AG09309 (cell line): ENCODE data around the gene HOXA11.
A peak's percentile ranks its signal among the peaks of the same experiment; 100 is the strongest.

ENCODE experiments used
- DNase-seq: peaks from one replicate; pipeline ENCODE4 v3.0.0-alpha.2; 2010; ENCODE audit warnings: low read depth
- H3K4me3 ChIP-seq: 2 replicates; pipeline ENCODE4 v1.5.1; 2011; ENCODE audit warnings: mild to moderate bottlenecking, low read depth, low read length, moderate library complexity; ENCODE audit not compliant: control insufficient read depth
- CTCF ChIP-seq: IDR thresholded peaks from 2 replicates; pipeline ENCODE4 v1.5.1; 2011; ENCODE audit warnings: mild to moderate bottlenecking, low read depth, low read length, inconsistent platforms; ENCODE audit not compliant: insufficient read depth, control insufficient read depth; ENCODE audit errors: missing control alignments

The HOXA11 gene

GRCh38 chr7:27185013-27185853 lies at the start of gene HOXA11:
HOXA11 (minus strand) TSS chr7:27185232; CDS start chr7:27185144, 88 bp downstream.
- TF ChIP-seq CTCF, result no peak
- peak within 1 kb of the TSS; percentile 98 for H3K4me3 ChIP-seq
- peak; percentile 98 for DNase-seq

DNA sequence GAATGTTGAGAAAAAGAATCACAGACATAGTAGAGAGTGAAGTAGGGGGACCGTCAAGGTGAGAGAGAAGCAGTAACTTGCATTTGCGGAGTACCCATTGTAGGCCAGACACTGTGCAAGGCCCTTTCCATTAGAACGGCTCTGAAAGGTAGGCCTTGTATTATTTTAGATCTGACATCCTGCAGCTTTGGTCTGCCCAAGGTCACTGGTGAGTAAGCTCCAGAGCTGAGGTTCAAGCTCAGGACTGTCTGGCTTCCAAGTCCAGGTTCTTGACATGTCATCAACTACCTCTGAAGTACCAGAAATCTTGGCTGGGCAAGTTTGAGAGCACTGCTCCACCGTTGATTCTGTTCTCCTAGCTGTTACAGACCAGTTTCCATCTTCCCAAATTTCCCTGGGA lies 44.4 kb upstream of the HOXA11 start:
- no peak for TF ChIP-seq CTCF
- DNase-seq, result no peak
- H3K4me3 ChIP-seq, result no peak overlapping the region

DNA sequence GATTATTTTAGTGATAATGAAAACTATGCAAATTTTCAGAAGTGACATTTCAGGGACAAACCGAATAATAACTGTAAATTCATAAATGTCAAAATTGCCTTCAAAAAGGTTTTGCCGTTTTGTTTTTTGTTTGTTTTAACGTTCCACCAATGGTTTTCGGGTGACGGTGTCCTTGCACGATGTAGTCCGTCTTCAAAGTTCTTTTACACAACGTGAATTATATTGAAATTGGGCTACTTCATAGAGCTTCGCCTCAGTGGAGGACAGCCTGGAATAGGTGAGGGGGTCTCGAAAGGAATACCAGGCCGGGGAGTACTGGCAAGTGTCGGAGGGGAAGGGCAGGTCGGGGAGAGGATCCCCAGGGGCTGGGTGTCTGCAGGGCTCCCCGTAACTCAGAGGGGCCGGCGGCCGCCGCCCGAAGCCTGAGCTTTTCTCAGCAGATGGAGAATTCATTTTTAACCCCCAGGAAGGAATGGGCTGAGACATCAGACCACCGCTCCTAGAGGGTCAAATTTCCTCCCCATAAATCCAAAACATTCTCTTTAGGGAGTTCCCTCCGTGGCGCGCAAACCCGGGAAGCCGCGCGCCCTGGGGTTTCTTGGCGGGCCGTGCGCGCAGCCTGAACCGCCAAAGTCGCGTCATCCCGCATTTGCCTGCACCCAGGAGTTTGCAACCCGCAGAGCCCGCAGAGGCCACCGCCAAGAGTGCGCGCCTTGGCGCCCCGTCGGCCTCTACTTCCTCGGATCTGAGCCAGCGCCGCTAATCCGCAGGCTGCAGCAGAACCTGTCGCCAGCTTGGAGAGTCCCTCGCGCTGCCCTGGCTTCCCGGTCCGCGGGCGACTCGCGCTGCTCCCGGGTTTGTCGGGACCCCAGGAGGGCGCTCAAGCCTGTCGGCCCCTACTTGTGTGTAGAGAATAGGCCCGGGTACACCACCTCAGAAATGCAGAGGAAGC lies 40.2 kb upstream of the HOXA11 start:
- no peak overlapping the region for H3K4me3 ChIP-seq
- no peak for DNase-seq
- TF ChIP-seq CTCF, result no peak

DNA sequence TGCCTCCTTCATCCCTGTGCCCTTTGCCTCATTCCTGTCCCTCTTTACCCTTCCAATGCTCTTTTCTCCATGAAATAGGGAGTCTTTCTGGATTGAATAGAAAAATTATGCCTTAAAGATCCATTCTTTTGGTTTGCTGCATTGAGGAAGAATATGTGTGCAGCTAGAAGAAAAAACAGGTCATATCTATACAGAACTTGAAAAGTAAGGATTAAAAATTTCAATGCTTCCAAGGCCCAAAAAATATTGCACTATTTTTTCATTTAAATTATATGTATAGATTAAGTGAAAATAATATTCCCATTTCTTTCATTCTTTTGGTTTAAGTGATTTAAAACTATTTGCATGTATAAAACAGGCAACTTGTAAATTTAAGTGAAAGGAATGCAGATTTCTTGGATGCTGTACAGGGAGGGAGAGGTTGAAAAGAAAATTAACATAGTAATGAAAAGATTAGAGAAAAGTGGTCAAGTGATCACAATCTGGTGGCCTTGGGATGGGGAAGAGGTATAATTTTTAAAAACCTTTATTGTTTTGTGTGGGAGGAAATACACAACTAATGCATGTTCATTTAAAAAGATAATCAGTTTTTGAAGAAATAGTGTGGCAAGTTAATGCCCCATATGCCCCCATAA lies 39.0 kb upstream of the HOXA11 start:
- DNase-seq, result no peak
- TF ChIP-seq CTCF, result no peak
- no peak overlapping the region for H3K4me3 ChIP-seq

DNA sequence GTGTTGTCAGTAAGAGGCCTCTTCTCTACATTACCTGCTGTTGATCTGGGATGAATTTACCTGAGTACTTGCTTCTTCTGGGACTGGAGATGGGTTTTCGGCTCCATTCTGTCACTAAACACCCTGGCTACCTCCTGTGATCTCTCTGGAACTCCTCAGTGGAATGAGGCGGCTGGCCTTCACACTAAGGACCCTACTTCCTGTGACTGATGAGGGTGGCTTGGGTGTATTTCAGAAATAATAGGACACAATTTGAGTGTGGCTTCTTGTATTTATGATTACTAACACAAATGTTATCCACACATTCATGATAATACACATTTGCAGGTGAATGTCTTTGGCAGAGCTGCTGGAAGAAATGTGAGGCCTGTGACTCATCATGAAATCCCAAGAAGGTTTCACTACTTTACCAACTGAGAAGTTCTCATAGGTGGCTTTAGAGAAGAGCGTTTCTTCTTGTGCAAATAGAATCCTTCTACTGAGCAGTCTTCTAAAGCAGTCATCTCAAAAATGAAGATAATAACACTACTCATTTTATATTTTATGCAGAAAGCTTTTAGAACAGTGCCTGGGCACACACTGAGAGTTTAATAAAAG lies 36.3 kb upstream of the HOXA11 start:
- no peak overlapping the region for H3K4me3 ChIP-seq
- no peak for TF ChIP-seq CTCF
- no peak for DNase-seq

DNA sequence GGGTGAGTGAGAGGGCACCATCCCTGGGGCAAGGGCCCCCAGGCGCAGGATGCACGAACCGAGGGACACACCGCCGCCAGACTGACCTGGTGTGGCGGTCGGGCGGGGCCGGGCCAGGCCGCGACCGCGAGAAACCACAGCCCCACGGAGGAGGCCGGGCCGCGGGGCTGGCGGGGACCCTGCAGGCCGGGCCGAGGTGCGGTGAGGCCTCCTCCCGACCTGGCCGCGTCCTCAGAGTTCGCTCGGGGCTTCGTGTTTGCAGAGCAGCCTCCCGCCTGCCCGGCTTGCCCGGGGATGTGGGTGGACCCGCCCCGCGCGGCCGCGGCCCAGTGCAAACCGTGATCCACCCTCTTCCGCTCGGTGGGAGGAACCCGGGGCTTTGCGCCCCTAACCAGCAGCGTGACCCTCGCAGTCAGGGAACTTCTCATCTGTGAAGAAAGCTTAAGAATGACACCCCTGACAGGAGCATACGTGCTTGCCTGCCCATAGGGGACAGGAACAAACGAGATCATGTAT lies 35.5 kb upstream of the HOXA11 start:
- H3K4me3 ChIP-seq, result no peak overlapping the region
- no peak for TF ChIP-seq CTCF
- DNase-seq, result no peak
